Activated gamma-delta T cell (primary cell): Measurements from ENCODE around the gene RTN1.

ENCODE experiments used
- DNase-seq: peaks from one replicate; lab custom pipeline; 2025; lab: John Stamatoyannopoulos, UW

RTN1 gene

DNA sequence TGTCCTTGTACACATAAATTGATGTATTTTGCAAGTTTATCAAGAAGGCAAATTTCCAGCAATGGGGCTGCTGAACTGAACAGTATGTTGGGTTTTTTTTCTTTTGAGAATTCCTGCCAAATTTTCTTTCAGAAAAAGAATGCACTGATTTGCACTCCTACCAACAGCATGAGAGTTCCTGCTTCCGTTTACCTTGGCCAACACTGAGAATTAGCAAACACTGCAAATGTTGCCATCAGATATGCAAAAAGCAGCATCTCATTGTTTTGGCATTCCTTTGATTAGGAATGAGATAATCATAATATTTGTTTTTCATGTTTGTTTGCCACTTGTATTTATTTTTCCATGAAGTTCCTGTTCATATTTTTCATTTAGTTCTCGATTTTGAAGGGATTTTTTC is 82.4 kb downstream of the RTN1 start:
- no peak for DNase-seq

GRCh38 chr14:59787045-59787674 is 83.4 kb downstream of the RTN1 start:
- DNase-seq: no peak

DNA sequence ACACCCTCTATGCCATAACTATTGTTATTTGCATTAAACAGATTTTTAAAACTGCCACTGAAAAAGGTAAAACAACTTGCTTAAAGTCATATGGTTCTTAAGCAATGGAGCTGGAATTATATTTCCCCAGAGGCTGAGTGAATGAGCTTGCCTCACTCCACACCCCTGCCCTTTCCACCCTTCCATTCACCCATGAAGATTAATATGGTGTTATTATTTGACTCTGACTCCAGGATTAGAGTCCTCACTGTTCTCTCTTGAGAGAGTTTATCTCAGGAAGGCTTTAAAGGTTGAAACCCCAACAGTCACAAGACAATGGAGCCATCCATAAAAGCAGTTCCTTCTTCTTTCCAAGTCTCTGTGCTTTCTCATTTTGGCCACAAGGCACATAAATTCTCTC is 84.9 kb downstream of the RTN1 start:
- no peak for DNase-seq

DNA sequence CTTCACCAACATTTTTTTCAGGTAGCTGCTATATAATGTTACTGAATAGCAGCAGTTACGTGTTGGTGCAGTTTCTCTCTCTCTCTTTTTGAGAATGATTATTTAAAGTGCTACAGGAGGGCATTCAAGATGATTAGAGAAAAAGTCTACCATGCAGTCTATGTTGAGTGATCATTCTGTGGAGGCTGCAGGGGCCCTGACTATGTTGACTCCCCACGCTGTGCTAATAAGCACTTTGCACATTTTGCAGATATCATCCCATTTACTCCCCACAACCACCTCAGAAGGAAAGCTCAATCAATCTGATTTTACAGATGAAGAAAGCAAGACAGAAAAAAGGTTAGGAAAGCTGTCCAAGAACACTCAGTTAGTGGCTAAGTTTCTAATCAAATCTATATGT is 87.8 kb downstream of the RTN1 start:
- no peak for DNase-seq

DNA sequence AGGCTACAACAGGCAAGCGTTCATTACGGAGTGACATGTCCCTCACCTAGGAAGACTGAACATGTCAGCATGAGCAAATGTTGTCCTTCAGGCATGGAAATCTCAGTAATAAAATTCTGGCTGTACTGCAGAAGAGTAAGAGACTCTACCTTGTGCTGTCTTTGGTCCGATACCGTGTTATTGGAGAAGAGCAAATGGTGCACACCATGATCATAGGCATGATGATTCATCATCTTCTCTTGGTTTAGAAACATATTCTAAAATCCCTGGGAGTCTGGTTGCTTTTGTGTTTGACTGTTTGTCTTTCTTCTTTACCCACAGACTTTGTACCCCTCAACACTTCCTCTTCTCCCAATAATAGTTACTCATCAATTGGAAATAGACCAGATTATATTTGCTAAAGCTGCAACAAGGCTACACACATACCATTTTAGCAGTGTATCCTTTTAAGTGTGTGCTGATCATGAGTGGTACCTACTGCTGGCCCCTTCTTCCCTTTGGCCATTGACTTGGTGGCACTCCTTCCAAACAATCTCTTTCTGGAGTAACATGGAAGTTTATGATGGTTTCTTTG is 93.5 kb downstream of the RTN1 start:
- DNase-seq: no peak

DNA sequence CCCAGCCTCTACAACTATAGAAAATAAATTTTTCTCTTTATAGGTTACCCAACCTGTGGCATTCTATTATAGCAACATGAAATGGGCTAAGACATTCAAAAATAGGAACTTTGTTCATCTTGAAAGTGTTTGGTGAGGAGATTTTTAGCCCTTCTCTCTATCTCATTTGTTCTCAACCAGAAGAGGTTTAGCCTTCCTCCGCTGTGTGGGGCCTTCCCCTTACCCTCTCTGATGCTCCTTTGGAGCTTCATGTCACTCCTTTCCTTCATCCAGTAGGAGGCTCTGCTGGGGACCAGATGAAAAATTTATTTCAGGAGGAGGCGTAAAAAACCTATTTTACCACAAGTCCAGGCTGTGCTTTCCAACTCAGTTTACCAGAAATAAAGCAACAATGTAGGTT is 94.1 kb downstream of the RTN1 start:
- DNase-seq: no peak

- no peak for DNase-seq
Observed at GRCh38 chr14:59772233-59772632, 98.3 kb downstream of the RTN1 start.

- DNase-seq: no peak
Observed at GRCh38 chr14:59771577-59771976, 99.0 kb downstream of the RTN1 start.

GRCh38 chr14:59769586-59769985 is 101.0 kb downstream of the RTN1 start:
- no peak for DNase-seq

GRCh38 chr14:59768855-59769375 is 101.7 kb downstream of the RTN1 start:
- DNase-seq: no peak

GRCh38 chr14:59761851-59762250 is 108.7 kb downstream of the RTN1 start:
- no peak for DNase-seq

- no peak for DNase-seq
Observed at GRCh38 chr14:59755409-59756135, 115.0 kb downstream of the RTN1 start.

DNA sequence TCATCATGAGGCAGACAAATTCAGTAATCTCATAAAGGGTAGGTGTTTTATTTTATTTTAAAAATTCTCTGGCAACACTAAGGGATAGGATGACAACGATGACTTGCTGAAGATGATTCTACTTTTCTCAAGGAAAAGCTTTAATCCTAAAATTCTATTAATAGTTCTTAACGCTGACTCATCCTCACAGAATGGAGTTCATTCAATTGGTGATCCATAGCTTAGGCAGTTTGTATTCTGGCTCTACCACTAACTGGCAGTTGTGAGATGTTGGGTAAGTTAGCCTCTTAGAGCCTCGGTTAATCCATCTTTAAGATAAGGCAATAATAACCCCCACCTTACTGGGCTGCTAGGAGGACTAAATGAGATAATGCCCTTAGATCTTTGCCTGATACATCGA is 116.3 kb downstream of the RTN1 start:
- no peak for DNase-seq

DNA sequence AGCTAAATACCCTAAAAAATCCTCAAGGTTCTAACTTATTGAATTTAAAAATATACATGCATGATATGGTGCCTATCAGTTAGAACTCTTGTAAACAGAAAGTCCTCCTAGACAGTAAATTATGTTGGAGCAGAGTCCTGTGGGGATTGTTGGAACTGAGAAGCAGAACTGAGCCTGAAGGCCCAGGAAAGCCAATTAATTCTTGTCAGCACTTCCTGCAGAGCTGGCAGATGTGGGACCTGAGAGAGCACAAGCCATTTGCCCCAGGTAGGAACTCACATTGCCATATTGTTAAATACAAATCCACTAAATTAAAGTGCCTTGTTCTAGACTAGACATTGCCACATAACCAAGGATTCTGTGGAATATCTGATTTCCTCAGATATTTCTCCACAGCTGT is 117.1 kb downstream of the RTN1 start:
- DNase-seq: no peak

GRCh38 chr14:59751578-59751977 is 119.0 kb downstream of the RTN1 start:
- DNase-seq: no peak

DNA sequence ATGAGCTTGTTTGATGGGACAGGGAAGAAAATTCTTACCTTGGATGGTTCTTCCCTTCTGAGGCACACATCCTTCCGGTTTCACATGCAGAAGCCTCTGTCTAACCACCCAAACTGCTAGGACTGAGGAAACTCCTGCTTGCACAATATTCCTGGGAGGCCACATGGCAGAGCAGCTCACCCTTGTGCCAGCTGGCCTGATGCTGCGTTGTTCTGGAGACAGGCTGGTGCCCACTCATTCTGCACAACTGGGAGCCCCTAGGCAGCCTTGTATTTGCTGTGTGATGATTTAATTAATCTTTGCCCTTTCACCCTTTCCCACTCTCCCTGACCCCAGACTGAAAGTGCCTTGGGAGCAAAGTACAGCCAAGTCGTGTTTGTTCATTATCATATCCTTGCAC is 130.8 kb downstream of the RTN1 start:
- no peak for DNase-seq

DNA sequence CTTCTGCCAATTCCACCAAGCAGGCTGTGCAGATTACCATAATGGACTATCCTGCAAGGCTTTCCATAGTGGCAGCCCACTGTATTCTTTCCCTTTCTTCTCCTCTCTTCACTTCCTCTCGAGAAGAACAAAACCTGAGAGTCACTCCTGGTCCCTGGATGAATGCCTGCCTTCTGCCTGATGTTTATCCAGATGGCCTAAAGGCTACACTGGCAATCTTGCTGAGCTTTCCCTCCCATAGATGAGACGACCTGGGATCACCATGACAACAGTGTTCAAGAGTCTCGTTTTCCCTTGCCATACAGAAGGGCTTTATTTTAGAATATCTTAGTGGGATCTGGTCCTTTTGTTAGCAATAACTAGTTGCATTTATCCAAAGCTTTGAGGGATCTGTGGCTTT is 142.3 kb downstream of the RTN1 start:
- DNase-seq: no peak

- DNase-seq: peak; percentile 9
Observed at GRCh38 chr14:59727073-59727661, 143.4 kb downstream of the RTN1 start.

DNA sequence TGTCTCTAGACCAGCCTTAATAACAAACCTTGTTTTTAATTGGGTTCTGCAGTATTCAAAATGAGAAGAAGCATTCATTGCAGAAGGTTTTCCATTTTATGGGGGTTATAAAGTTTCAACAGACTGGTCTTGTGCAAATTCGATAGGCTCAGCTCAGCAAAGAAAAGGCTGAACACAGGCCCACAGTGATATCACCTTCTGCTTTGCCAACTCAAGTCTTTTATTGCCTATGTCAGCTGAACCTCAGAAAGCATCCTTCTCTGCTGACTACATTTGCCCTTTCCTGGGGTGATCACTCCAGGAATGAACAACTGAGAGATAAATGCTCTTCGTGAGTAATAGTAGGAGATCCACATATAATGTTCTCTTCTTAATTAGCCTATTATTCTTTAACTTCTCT is 159.5 kb downstream of the RTN1 start:
- DNase-seq: no peak

DNA sequence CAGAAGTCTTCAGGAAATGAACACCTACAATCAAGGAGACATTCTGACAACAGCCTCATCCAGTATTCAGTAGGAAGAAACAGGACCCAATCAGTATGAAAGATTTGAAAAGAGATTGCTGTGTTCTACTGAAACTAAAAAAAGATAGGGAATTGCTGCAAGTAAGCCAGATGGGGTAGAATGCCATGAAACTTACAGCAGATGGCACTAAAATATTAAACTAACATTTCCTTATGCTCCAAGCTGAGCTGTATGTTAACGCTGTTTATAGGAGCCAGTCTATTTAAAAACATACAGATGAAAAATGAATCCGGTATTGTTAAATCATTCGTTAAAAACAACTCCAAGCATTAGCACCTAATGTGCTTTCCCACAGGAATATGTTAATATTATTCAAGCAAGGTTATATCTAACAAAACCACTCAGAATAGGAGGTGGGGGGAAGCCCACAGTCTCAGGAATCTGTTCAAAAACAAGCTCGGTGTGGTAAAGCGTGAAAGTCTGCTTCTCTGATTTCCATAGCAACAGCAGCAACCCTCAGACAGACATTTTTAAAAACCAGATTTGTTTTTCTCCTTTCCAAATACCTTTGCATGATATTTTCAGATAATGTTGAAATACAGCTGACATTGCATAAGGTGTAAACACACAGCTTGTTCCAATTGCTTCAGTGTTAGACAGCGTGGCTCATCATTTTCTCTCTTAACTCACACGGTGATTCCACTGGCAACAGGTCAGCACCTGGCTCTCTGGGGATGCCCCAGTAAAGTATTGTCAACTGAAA is 162.6 kb downstream of the RTN1 start:
- DNase-seq: no peak

- no peak for DNase-seq
Observed at GRCh38 chr14:59705866-59706265, 164.7 kb downstream of the RTN1 start.

GRCh38 chr14:59705245-59705644 is 165.3 kb downstream of the RTN1 start:
- no peak for DNase-seq
